ENCODE measurements around the gene TIGD3. TPM values are rescaled to one million over a fixed set of nuclear protein-coding genes. Genes with fewer than 3 reads are reported as not detected.
A peak's percentile ranks its signal among the peaks of the same experiment; 100 is the strongest.

TIGD3 gene
- total and polyA plus RNA-seq, 9 of the 15 experiments (the other 6 are each of a cell fraction or from before 2014, with no cell fraction given) = 0.06 to 1.3 (median 0.56) TPM

DNA sequence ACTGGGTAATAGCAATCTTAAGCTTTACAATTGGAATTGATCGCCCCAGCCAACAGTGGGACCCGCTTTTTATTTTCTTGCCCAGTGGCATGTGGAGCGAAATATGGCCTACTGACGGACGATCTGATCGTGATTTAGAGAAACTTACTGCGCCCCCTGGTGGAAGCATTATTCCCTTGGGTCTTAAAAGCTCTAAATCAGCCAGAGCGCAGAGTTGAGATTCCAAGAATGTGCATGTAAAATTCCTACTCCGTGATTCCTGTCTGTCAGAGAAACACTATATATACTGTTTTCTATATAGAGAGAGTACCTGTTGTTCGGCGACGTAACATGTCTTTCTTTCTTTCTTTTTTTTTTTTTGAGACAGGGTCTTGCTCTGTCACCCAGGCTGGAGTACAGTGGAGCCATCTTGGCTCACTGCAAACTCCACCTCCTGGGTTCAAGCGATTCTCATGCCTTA lies 24.6 kb upstream of the TIGD3 start (continued):
- TF ChIP-seq SFPQ (IDR thresholded peaks at IDR 0.05; ENCODE audit: low read depth, low read length) (no peak), ZNF165 (CRISPR knock-in tag; IDR thresholded peaks at IDR 0.05; ENCODE audit: borderline replicate concordance) (no peak), HNRNPUL1 (IDR thresholded peaks at IDR 0.05; ENCODE audit: low read length) (no peak), ZNF518B (CRISPR knock-in tag; IDR thresholded peaks at IDR 0.05) (no peak), RUNX1 (IDR thresholded peaks at IDR 0.05; ENCODE audit: low read depth) (no peak), ZNF212 (CRISPR knock-in tag; IDR thresholded peaks at IDR 0.05) (no peak), CEBPG (CRISPR knock-in tag; IDR thresholded peaks at IDR 0.05) (no peak), CEBPG (tag; conservative IDR thresholded peaks at IDR 0.05 in 1 of 2, IDR thresholded peaks at IDR 0.05 in 1 of 2) (no peak), RNF2 (IDR thresholded peaks at IDR 0.05) (no peak), SMAD2 (IDR thresholded peaks at IDR 0.05; ENCODE audit: low read depth, low read length) (no peak), ZNF75A (CRISPR knock-in tag; IDR thresholded peaks at IDR 0.05) (no peak), ZNF232 (CRISPR knock-in tag; IDR thresholded peaks at IDR 0.05) (no peak), SMARCA4 (IDR thresholded peaks at IDR 0.05) (no peak), TCF3 (CRISPR knock-in tag; IDR thresholded peaks at IDR 0.05) (no peak), PML (IDR thresholded peaks at IDR 0.05; ENCODE audit: low read length) (no peak), GTF2F1 (IDR thresholded peaks at IDR 0.05; ENCODE audit: low read depth, low read length) (no peak), FOSL1 (tag; conservative IDR thresholded peaks at IDR 0.05) (no peak), ZZZ3 (IDR thresholded peaks at IDR 0.05) (no peak), BRD9 (IDR thresholded peaks at IDR 0.05; ENCODE audit: low read depth, partially characterized antibody) (peak; percentile 78), KLF16 (IDR thresholded peaks at IDR 0.05) (peak; percentile 42; the same call in 1 of the 2 replicates), PHF21A (IDR thresholded peaks at IDR 0.05; ENCODE audit: borderline replicate concordance, low read depth) (peak; percentile 75; the same call in 1 of the 2 replicates), DNMT1 (IDR thresholded peaks at IDR 0.05) (no peak), ZNF668 (CRISPR knock-in tag; IDR thresholded peaks at IDR 0.05) (no peak), EZH2 (IDR thresholded peaks at IDR 0.05; ENCODE audit: borderline replicate concordance, low read depth, low read length) (no peak)
